GM19395 (cell line): ENCODE results near the gene ALS2CL.

Experiments
- ATAC-seq: cut with Tn5 transposase; IDR thresholded peaks from one replicate; pipeline ENCODE4 v1.9.1; 2021; ENCODE audit warnings: mild to moderate bottlenecking, moderate library complexity; ENCODE audit not compliant: unreplicated experiment

Gene ALS2CL

DNA sequence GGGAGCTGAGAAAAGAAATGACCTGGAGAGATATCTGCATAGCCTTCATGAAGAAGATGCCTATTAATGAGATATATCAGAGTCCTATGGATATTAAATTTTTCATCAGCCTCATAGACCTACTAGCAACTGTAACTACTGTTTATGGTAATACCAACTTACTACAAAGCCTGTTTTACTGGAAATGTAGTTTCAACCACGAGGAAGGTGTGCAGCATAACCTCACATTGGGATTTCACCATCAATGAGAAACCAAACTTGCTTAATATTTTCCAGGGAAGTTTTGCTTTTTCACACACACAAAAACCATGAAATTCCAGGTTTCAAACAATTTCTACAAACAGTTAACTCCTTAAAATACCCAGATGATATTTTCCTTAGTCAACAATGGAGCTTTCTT is 49.8 kb downstream of the ALS2CL start:
- ATAC-seq: no peak

DNA sequence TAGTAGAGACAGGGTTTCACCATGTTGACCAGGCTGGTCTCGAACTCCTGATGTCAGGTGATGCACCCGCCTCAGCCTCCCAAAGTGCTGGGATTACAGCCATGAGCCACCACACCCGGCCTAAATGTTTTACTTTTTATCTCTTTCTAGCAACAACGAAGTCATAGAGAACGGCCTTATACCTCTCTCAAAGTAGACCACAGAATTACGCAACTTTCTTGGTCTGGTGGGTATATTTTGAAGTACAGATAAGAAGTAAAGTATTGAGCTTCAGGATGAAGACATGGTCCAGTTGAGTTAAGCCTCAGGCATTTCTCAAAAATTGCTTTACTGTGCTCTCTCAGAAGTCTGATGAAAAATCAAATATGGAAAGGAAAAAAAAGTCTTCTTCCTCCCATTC is 50.5 kb downstream of the ALS2CL start:
- ATAC-seq: no peak

DNA sequence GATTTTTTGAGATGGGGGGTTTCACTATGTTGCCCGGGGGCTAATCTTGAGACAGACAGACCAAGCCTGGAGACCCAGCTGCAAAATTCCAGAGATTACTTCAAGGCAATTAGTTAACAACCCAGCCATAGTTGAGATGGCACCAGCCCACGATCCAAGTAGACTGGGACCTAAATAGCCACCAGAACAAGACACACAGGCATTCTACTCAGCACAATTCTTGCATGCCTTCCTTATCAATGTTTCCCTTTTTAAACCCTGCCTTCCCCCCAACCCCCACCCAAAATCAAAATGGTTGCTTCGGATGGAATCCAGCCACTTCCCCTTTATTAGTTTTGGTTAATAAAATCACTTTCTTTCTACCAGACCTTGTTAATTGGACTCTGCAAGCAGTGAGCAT is 52.6 kb downstream of the ALS2CL start:
- ATAC-seq: no peak

DNA sequence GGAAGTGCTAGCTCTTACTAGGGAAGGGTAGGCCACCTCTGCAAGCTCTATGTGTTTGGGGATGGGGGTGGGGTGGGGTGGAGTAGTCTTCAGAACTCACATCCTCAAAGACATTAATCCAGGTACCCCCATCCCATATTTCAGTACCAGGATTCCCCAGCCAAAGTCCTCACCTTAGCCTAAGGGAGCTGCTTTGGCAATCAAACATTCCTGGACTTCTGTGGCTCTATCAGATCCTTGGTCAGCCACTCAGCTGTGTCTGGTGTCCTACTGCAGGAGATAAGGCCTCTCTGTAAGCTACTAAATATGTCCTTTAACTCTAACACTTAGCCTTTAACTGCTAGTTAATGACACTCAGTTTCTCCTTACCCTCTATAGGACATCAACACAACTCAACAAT is 54.3 kb downstream of the ALS2CL start:
- no peak for ATAC-seq

DNA sequence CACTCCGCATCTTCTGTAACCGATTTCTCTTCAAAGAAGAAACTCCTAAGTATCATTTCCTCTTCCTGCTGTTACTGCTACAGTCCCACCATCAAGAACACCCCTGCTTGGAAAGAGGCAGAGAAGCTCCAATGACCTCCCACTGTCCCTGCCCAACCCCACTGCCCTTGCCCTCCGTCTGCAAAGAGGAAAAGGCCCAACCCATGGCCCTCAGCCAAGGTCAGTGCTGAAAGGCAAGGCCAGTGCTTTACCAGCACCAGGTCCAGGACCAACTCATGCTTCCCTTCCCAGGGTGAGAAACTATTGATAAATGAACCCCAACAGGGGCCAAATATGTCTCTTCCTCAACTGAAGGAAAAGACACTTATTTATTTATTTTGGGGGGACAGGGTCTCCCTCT is 58.6 kb downstream of the ALS2CL start:
- ATAC-seq: no peak

DNA sequence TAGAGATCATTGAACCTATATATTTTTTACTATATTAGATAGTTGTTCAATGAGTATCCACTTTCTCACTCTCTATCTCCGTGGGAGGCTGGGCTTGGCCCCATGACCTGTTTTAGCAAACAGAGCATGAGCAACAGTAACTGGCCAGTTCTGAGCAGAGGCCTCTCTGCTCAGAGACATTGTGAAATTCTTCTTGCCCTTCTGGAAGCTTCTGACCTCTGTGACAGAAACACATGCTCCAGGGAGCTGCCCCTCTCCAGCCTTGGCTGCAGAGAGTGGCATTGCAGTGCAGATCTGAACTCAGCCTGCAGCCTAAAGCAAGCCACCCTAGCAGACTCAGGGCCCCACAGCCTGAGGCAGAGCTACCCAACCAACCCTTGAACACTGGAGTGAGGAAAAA is 60.7 kb downstream of the ALS2CL start:
- no peak for ATAC-seq

DNA sequence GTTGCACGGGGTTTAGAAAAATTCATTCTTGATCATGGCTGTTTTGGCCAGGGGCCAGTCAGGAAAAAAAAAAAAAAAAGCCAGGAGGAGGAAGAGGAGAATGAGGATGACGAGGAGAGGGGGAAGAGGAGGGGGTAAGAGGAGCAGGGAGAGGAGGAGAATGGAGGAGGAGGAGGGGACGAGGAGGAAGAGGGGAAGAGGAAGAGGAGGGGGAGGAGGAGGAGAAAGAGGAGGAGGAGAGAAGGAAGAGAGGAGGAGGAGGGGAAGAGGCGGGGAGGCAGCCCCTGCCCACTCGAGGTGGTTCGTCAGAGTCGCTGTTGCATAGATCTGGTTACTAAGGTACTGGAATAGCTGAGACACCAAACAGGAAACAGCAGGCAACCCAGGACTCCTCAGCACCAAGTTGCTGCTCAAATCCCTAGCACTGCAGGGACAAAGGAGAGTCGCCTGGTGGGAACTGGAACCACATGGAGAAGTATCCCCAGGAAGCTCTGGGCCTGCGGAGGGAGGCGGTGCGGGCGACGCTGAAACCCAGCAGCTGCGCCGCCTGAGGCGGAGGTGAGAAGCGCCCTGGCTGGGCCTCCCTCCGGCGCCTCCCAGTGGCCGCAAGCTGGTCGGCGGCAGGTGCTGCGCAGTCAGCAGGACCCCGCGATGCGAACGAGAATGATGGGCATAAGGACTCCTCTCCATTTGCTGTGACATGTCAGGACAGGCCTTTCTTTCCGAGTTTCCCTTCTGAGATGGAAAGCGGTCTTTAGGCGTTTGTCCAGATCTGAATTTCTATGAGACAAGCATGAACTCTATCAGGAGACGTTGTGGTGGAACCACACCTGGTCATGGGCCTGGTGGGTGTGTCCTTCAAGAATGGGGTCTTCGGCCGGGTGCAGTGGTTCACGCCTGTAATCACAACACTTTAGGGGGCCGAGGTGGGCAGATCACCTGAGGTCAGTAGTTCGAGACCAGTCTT is 63.6 kb downstream of the ALS2CL start:
- peak; percentile 69 for ATAC-seq

DNA sequence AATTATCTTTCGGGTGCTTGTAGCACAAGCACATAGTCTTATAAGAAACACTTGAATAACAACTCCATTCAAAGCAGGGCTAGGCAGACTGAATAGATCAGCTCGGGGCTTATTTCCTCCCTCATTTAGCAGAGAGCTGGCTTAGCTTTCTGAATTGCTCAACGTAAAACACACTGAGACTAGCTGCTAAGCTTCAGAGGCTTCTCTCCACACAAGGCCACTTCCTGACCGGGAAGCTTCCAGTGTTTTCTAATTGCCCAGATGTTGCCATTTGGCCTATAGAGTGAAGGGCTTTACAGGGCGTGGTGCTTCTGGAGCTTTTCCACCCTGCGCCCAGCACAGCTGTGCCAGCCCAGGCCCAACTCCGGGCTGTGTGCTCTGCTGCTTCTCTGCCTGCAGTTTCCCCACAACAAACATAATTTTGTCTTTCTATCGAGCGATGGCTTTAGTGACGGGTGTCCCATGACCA is 64.5 kb downstream of the ALS2CL start:
- ATAC-seq: no peak

DNA sequence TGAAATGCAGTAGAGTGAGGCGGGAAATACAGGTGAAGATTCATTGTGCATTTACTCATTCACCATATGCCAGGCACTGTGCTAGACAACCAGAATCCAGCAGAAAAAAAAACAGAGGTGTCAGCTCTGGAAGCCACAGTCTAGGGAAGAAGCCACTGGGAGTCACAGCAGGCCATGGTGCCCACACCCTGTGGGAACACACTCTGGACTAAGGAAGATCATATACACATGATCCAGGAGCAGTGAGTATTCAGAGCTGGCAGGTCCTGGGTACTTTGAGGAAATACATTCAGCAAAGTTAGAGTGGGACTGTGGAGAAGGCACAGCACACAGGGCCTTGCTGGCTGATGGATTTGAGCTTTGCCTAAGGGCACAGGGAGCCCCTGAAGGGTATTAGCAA is 66.4 kb downstream of the ALS2CL start:
- ATAC-seq: no peak

DNA sequence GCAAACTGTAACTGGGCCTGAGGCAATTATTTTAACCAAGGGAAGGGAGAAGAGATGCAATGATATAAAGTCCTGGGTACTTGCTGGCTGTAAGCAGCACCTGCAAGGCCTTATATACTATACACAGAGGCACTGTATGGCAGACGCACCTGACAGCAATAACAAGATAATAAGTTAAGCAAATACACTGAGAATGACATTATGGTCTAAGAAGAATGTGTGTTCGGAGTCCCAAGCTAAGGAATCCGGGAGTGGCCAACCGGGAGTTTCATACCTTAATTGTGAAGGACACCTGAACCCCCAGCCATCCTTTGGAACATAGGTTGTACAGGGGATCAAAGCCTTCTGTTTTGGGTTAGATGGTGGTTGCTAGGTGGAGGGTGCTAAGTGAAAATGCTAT is 67.4 kb downstream of the ALS2CL start:
- ATAC-seq: no peak

DNA sequence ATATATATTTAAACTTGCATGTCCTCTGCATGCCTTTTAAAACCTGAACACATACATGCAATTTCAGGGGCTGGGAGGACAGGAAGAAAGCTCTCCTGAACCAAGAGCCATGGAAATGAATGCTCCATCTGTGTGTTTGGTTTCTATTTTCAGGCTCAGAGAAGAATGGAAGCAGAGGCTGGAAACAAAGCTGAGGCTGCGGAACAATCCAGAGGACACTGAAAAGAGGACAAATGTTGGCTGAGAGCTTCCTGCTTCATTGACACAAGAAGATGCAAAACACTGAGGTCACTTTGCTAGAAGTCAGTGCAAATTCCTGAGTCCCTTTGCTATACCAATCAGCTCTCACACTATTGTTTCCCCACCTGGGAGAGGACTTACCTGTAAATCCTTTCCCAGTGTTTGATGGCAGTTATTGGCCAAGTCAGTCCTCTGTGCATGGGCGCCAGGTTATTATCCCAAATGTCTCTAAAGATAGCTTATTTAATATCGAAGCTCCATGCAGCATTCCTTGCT is 68.4 kb downstream of the ALS2CL start:
- no peak for ATAC-seq

DNA sequence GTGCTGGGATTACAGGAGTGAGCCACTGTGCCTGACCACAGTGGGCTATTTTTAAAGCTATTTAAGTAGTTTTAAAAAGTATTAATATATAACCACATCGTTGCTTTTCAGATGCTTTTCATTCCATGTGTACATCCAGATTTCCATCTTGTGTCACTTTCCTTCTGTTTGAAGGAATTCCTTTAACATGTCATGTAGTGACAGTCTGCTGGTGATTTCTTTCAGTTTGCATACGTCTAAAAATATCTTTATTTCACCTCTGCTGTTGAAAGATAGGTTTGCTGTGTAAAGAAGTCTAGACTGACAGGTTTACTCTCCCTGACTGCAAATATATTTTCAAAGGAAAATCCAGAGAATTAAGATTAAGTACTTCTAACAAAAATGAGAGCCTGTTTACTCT is 68.9 kb downstream of the ALS2CL start:
- no peak for ATAC-seq

DNA sequence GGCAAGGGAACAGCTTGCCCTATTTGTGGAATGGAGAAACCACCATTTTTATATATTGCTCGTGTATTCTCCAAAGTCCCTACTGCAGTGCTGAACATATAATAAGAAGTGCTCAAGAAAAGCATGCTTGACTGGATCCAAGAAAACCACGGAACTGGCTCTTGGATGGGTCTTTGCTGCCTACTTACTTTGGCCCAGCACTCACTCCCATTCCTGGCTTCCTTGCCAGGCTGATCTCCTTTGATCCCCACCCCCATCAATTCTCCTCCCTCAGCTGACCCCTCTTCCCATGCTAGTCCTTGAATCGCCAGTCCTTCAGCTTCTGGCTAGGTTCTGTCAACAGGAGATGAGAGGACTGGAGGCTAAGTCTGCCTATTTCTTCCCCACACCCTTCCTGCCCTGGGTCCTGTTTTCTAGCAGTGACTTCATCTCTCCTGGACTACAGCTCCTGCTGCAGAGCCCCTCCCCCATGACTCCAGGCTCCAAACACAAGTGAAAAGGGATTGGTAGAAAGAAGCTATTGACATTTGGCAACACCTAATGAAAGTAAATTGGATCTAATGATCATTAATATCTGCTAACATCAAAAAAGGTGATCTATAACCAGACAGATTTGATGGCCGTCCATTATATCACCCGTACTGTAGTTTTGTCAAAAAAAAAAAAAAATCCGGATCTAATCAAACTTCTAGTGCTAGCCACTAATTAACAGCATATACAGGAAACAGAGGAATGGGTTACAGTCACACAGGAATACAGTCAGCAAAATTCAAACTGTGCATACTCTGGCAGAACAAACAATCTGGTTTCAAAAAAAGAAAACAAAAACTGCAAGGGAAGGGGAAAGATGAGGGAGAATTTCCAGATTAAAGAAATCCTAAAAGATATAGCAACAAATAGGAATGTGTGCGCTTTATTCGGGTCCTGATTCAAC is 73.4 kb downstream of the ALS2CL start:
- ATAC-seq: no peak
